HG03039 (cell line): ENCODE data around the gene GADL1.

Source experiments
- ATAC-seq: cut with Tn5 transposase; IDR thresholded peaks from one replicate; pipeline ENCODE4 v1.9.1; 2021; ENCODE audit warnings: mild to moderate bottlenecking, moderate library complexity; ENCODE audit not compliant: unreplicated experiment

Gene GADL1

DNA sequence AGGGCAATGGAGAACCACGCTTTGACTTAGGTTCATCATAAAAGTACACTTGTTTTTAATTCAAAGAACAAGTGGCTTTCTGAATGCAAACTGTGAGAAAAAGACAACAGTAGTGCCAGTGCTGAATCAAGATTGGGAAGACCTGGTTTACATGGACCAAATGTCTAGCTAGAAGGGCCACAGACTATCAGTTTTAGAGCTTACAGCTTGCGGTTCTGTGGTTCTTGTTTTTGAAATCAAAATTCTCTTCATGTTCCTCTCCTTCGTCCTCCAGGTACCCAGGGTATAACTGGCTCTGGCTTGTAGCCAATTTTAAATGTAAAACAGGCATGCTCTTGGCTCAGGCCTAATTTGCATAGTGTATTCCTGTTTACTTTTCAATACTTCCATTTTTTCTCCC lies 163.5 kb downstream of the GADL1 start:
- no peak for ATAC-seq

DNA sequence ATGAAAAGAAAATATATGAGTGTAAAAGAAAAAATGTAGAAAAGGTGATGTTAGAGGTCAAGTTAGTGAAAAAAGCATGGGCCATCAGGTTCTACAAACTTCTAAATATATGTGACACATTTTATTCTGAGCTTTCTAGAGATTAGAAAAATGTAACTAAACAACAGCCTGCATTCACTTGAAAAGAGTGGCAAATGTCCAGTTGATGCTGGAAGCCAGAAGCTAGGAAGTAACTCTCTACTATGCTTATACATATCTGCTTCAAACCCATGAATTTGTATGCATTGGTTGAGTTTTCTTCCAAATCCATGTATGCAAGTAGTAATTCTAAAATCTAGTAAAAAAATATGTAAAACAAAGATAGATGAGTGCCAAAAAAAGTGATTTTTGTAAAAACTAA lies 164.5 kb downstream of the GADL1 start:
- no peak for ATAC-seq

DNA sequence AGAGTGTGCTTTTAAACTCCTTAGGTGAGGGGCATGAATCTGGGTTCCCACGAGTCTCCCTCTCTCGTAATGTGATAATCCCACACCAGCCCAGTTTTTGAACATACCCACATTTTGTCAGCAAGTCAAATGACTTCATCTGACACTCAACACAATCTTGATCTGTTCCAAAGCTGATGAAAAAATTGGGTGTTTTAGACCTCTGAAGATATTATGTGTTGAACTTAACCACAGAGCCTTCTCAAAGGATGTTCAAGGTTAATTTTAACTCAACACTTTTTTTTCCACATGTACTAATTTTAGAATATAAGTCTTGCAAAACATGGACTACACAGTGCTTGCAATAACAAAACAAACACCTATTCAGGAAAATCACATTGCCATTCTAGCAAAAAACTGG lies 164.9 kb downstream of the GADL1 start:
- no peak for ATAC-seq

DNA sequence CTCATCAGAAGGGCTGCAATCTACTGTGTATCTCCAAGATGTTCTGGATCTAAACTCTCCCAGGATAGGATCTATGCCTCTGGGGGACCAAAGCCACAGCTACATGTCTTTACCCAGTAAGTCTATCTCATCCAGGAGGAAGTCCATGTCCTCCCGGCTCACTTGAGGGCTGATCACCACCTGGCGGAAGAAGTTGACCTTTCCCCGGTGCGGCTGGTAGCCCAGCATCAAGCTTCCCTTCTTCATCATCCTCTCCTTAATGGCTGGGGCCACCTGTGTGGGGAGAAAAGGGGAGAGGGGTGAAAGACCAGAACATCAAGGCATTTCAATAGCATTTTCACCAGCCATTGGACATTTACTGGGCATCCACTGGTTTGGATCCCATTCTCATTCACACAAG lies 166.3 kb downstream of the GADL1 start:
- ATAC-seq, result no peak

DNA sequence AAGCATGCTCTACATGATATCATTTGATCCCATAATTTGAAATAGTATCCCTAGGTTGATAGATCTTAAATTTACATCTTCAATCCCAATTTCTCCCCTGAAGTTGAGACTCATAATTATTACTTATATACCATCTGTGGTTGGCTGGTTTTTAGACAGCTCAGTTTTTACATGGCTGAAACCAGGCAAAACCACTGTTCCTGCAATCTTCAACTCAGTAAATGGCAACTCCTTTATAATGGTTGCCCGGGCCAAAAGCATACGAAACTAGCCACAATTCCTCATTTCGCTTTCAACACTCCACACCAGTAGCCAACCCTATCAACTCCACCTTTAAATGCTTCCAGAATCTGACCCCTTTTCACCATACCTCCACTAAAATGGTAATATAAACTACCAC lies 169.6 kb downstream of the GADL1 start:
- ATAC-seq, result no peak

DNA sequence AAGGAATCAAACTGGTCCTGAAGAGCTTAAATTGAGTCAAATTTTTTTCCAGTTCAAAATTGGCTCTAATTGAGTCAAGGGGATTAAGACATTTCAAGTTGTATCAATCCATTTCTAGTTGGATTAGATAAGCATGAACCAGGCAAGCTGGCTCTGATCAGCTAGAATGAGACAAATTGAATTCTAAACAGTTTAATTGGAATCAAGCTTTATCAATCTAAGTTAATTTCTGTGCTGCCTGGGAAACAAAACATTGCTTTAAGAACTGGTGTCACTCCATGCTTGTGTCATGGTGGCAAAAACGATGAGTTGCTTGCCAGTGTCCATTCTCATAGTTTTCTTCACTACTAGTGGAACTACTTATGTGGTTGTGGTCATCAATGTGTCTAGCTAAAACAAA lies 171.2 kb downstream of the GADL1 start:
- no peak for ATAC-seq

DNA sequence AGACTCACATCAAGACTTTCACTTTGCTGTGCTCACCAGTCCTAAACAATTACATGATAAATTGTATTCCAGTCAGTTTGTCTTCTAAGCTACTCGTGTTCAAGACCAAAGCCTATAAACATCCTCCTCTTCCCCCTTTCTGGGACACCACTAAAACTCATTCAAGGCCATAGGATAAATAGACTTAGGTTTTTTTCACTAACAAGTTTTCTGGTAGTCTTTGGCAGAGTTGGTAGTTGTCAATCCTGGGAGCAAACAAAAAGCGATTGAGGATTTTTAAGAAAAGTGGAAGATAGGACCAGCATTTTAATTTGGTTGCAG lies 173.2 kb downstream of the GADL1 start:
- no peak for ATAC-seq

DNA sequence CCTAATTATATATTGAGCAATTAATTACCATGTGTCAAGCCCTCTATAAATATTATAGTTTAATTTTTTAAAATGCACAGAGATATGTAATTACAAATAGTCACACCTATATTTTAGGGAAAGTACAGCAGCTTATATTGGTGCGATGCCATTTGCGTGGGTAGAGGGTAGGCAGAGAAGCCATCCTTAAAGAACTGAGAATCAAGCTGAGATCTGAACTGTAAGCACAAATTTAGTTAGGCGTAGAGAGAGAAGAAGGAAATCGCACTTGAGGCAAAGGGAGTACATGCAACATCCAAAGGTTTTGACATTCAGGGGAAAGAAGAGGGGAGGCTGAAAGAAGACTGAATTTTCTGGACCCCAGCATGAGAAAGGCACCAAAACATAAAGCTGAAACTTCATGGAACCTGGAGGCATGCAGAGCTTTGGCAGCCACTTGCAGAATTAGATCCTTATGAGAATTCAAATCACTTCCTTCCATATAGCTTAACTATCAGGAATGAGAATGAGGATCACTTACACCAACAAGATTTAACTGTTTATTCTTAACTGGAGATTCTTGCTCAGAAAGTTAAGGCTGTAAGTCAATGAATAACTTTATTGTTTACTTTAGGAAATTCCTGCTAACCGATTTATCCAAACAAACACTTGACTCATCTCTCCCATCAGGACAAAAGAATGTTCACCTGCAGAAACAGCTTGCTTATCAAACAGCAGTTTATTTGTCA lies 173.7 kb downstream of the GADL1 start:
- ATAC-seq, result no peak

DNA sequence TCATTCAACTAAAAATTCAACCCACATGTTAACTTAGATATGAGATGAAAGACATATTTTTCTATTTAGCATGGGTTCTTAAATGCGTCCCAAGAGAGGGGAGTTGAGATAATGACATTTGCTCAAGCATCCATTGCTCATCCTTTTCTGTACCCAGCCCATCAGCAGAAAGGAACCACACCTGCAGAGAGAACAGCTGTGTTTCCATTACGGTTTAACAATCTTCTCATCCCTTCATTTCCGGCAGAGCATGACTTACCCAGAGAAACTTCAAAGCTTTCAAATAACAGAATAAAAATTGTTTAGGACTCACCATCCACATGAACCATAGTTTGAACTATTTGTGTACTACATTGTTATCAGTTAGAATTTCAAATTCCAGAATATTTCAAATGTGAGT lies 174.9 kb downstream of the GADL1 start:
- ATAC-seq, result no peak

DNA sequence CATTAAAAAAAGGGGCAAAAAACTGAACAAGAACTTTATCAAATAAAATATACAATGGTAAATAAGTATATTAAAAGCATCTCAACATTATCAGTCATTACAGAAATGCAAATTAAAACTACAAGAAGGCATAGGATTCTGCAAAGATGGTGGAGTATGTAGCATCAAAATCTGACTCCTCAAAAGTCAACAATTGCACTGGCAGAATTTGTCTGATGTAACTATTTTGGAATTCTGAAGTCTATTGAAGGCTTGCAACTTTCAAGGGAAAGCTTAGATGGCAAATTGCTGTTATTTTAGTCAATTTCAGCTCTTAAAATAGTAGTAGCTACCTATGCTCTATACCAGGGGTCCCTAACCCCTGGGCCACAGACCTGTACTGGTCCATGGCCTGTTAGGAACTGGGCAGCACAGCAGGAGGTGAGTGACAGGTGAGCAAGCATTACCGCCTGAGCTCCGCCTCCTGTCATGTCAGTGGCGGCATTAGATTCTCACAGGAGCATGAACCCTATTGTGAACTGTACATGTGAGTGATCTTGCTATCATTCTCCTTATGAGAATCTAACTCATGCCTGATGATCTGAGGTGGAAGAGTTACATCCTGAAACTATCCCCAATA lies 180.5 kb downstream of the GADL1 start:
- no peak for ATAC-seq

DNA sequence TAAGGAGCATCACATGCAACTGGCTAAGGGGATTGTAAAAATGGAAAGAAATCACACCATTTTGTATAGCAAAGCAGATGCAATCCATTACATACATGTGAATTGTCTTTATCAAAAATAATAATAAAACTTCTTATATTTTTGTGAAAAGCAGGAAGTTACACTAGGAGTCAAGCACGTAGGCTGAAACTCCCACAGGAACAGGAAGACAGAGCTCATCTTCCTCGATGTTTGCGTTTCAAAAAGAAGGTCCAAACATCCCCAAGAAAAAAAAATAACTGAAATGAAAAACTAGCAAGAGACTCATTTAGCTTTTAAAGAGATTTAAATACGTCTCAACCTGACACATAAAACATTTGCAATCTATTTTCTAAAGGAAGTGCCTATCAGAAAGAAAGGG lies 181.5 kb downstream of the GADL1 start:
- ATAC-seq, result no peak

DNA sequence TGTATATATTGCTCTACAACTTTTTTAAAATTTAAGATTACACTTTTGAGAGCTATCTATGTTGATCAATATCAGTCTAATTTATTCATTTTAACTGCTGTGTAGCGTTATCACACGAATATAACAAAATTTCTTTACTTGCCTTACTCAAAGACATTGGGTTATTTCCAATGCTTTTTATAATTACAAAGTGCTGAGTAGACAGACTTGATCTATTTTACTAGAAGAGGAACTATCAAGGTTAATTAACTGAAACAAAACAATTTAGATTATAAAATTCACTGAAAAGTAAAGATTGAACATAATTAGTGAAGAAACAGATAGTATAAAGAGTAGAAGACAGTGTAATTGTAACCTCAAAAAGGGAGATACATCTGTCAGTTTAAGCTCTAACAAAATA lies 182.6 kb downstream of the GADL1 start:
- no peak for ATAC-seq

DNA sequence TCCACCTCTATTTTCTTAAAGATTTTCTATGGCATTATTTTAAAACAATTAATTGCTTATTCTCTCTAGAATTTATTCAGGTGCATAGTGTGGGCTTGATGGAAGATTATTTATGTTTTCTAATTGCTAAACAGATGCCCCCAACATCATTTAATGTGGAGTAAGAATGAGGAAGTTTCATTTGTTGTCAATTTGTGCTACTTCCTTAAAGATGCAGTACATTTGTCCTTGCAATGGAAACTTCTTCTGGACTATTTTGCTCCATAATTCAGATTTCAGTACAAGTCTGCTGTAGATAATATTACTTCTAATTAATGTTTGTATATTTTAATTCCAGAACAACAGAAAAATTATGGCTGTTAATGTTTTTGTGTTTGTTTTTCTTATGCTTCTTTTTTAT lies 183.3 kb downstream of the GADL1 start:
- no peak for ATAC-seq

DNA sequence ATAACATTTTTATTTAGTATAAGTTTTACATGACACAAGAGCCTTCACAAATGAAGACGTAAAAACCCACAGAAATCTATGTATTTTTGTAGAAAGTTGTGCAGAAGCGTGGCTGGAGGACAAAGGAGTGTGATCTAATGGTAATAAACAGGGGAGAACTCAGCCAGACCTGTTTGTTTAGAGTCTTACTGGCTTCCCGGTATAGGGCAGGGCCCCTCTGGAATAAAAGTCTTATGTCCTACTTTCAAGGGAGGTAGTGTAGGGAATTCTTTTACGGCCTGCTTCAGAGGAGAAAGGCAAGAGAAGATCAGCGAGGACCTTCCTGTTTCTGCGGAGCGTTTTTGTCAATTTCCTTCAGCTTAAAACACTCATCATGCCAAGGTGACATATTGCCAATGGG lies 184.4 kb downstream of the GADL1 start:
- no peak for ATAC-seq

DNA sequence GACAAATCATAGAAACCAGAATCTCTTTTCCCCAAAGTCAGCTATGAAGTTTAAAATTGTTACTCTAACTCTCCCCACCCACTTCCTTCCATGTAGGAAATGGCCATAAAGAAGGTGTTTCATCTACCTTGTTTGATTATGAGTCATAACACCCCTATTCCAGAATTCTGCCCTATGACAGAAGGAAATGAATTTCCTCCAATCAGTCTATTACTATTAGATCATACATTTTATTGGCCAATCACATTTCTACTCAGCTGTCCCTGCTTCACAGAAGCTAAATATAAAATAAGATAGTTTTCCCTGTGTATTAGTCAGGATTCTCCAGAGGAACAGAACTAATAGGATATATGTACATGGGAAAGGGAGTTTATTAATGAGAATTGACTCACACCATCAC lies 186.0 kb downstream of the GADL1 start:
- no peak for ATAC-seq

DNA sequence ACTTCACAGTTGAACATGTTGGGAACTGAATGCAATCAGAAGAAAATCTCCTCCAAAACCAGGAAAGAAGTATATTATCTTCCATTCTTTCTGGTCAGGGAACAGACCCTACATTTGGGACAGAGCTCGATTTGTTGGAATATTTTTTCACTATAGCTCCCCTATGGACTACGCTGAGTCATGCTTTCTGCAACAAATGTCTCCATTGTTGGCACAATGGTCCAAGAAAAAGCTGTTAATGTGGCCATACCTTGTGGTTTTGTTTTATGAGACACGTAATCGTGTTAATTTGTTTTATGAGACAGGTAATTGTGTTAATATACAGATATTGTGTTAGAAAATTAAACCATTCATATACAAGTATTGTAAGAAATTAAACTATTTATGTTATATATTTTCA lies 186.6 kb downstream of the GADL1 start:
- no peak for ATAC-seq

DNA sequence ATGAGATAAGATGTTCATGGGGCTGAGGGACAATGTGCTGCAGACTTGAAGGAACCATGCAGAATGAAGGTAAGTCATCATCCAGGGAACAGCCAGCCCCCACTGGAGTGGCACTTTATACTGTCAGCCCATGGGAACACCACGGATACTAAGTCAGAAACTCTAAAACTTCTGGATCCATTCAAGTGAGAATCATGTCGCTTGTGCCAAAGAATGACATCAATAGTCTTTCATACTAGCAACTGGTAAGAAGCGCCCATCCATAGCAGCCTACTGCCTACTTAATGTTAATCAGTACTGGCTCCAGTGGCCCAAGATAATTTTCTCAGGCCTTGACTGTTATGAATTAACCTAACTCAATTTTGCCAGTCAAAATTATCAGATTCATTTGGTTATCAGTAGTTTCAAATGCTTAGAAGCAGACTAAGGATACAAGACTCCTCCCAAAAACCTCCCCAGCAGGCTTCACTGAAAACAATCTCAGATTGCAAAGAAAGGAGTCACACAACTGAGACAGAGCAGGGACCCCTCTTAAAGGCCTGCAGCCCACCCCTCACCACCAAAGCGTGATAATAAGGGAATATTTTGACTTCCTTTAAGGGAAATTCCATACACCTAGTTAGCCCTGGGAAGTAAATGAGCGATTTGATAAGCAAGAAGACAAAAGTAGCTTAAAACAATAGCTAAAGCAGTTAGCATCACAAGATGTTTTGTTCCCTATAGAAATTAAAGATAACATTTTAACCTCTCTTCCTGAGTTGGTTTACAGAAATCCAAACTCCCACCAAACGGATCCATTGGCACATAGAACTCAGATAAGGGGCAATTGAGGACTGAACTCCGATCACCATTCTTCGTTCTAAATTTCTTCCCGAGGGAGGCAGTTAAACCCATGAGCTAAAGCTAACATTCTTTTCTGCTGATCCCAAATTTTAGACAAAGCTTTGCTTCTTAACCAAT lies 189.2 kb downstream of the GADL1 start:
- ATAC-seq, result no peak

DNA sequence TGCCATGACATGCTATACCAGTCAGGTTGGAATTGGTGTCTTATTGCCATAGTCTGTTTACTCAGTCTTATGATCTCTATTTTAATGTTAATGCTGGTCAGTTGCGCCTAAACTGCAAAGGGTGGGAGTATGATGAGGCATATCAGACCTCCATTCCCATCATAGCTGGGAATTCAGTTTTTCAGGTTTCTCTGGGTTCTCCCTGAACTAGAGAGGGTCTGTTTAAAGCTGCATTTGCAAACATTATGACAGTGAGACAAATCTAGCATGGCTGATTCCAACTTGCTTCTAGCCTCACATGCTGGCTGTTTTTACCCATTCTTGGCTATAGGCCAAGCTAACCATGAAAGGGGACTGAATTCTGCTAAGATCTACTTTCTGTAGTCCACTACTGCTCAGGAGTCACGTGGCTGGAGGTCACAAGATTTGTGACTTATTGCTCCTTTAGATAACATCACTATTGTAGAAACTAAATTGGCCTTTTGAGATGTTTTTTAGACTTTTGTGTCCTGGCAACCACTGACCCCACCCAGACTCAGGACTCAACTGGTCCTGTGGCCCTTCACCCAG lies 191.5 kb downstream of the GADL1 start:
- ATAC-seq, result no peak

DNA sequence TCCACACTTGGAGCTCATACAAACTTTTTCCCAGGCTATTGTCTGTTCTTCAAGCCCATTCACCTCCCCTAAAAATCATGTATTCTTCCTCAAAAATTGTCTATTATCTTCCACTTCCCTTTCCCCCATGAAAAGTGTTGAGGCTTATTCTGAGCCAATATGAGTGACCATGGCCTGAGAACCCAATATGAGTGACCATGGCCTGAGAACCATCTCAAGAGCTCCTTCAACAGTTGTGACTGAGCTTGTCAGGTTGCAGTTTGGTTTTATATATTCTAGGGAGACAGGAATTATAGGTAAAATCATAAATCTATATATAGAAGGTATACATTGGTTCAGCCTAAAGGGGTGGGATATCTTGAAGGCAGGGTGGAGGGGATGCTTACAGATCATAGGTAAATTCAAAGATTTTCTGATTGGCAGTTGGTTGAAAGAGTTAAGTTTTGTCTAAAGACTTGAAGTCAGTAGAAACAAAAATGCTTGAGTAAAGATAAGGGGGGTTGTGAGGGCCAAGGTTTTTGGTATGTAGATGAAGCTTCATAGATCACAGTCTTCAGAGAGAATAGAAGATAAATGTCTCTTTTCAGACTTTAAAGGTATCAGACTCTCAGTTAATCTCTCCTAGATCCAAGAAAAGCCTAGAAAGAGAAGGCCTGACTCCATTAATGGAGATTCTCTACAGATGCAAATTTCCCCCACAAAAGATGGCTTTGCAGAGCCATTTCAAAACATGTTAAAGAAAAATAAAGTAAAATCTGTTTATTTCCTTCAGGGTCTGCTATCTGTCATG lies 192.2 kb downstream of the GADL1 start:
- no peak for ATAC-seq

DNA sequence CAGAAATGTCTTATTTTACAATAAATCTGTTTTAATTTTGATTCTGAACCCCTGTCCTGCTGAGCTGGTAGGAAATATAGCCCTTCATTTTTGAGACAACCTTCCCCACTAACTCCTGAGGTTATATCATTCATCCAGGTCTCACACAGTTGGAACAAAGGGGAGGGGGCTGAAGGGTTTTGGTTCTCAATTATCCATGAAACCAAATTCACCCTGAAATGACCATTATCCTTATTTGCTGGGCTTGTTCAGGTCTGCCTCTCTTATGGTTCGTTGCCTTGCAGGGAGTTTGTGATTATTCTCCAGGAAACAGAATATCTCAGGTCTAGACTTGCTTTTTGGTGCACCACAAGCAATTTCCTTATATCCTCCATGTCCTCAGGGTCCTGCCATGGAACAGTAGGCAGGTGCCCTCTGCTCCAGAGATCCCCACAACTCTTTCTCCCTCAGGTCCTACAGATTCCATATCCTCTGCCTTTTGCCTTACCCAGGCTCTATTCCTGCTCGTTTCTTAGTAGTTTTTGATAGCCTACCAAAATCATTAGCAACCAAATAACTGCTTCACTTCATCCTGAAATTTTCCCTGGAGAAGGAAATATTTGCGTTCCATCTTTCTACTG lies 193.6 kb downstream of the GADL1 start:
- no peak for ATAC-seq
